Neural cell (in vitro differentiated cells): ENCODE measurements around the gene CST9L. TPM values are rescaled to one million over a fixed set of nuclear protein-coding genes. Genes with fewer than 3 reads are reported as not detected.

Experiments
- H2AFZ ChIP-seq: fragments of 200-600, 300-800 bp; sonication (generic), shearing (Covaris generic); 2 replicates; pipeline ENCODE4 v1.6.0; 2014; ENCODE audit warnings: low read depth, mild to moderate bottlenecking, antibody characterized with exemption, low read length, moderate library complexity
- H3F3A ChIP-seq: fragments of 200-600 bp; shearing (Covaris generic); 2 replicates; pipeline ENCODE4 v1.6.1; 2016; ENCODE audit warnings: mild to moderate bottlenecking, moderate library complexity, mixed read lengths, antibody characterized with exemption, low read length; ENCODE audit not compliant: insufficient read depth, poor library complexity, severe bottlenecking
- H3K27ac ChIP-seq: fragments of 200-600, 300-800 bp; sonication (generic), shearing (Covaris generic); 2 replicates; pipeline ENCODE4 v1.5.1; 2014; ENCODE audit warnings: mild to moderate bottlenecking, low read length, moderate library complexity
- H3K27me3 ChIP-seq: fragments of 300-800, 200-600 bp; sonication (generic), shearing (Covaris generic); 2 replicates; pipeline ENCODE4 v1.6.0; 2014; ENCODE audit warnings: mild to moderate bottlenecking, low read depth, low read length, moderate library complexity; ENCODE audit not compliant: insufficient read depth
- H3K36me3 ChIP-seq: fragments of 300-800, 200-600 bp; sonication (generic), shearing (Covaris generic); 2 replicates; pipeline ENCODE4 v1.5.1; 2014; ENCODE audit warnings: mild to moderate bottlenecking, antibody characterized with exemption, low read length, moderate library complexity; ENCODE audit not compliant: insufficient read depth
- H3K4me2 ChIP-seq: fragments of 300-800, 200-600 bp; sonication (generic), shearing (Covaris generic); 2 replicates; pipeline ENCODE4 v1.6.0; 2014; ENCODE audit warnings: mild to moderate bottlenecking, low read length
- H3K4me3 ChIP-seq: fragments of 300-800, 200-600 bp; sonication (generic), shearing (Covaris generic); 2 replicates; pipeline ENCODE4 v1.5.1; 2014; ENCODE audit warnings: mild to moderate bottlenecking, low read length, moderate library complexity
- H3K79me2 ChIP-seq: fragments of 200-600 bp; shearing (Covaris generic); replicated peaks from 2 replicates; pipeline ENCODE4 v1.6.0; 2014; ENCODE audit warnings: mild to moderate bottlenecking, low read length, moderate library complexity; ENCODE audit not compliant: insufficient read depth
- H3K9ac ChIP-seq: fragments of 300-800, 200-600 bp; sonication (generic), shearing (Covaris generic); 2 replicates; pipeline ENCODE4 v1.6.1; 2016; ENCODE audit warnings: mild to moderate bottlenecking, low read length, mixed read lengths
- H3K9me2 ChIP-seq: fragments of 200-600 bp; shearing (Covaris generic); 2 replicates; pipeline ENCODE4 v1.6.1; 2016; ENCODE audit warnings: mild to moderate bottlenecking, low read length, mixed read lengths; ENCODE audit not compliant: insufficient read depth
- H3K9me3 ChIP-seq: fragments of 200-600, 300-800 bp; sonication (generic), shearing (Covaris generic); 2 replicates; pipeline ENCODE4 v1.6.1; 2016; ENCODE audit warnings: mild to moderate bottlenecking, mixed run types, low read length, moderate library complexity, mixed read lengths
- H4K20me1 ChIP-seq: fragments of 200-600 bp; shearing (Covaris generic); 2 replicates; pipeline ENCODE4 v1.6.1; 2016; ENCODE audit warnings: mild to moderate bottlenecking, mixed run types; ENCODE audit not compliant: insufficient read depth
- CTCF ChIP-seq: fragments of 450-650 bp; IDR thresholded peaks from 2 replicates; pipeline ENCODE4 v1.5.1; 2014; ENCODE audit warnings: antibody characterized with exemption, mild to moderate bottlenecking, moderate library complexity; ENCODE audit not compliant: poor library complexity, severe bottlenecking
- EP300 ChIP-seq: fragments of 450-650 bp; conservative IDR thresholded peaks from 2 replicates; pipeline ENCODE4 v1.6.1; 2014; ENCODE audit warnings: antibody characterized with exemption, mild to moderate bottlenecking, moderate library complexity; ENCODE audit not compliant: poor library complexity, severe bottlenecking
- EZH2 ChIP-seq: fragments of 200-600, 300-800 bp; shearing (Covaris generic), sonication (generic); IDR thresholded peaks from 2 replicates; pipeline ENCODE4 v1.6.1; 2014; ENCODE audit warnings: antibody characterized with exemption, low read length, borderline replicate concordance, mild to moderate bottlenecking; ENCODE audit not compliant: insufficient read depth, poor library complexity, severe bottlenecking
- MXI1 ChIP-seq: fragments of 450-650 bp; conservative IDR thresholded peaks from 2 replicates; pipeline ENCODE4 v1.6.1; 2014; ENCODE audit warnings: antibody characterized with exemption, mild to moderate bottlenecking; ENCODE audit not compliant: poor library complexity, severe bottlenecking
- POLR2AphosphoS5 ChIP-seq: IDR thresholded peaks from 2 replicates; pipeline ENCODE4 v1.6.1; 2012
- RAD21 ChIP-seq: fragments of 450-650 bp; conservative IDR thresholded peaks from 2 replicates; pipeline ENCODE4 v1.6.1; 2014; ENCODE audit warnings: antibody characterized with exemption, mild to moderate bottlenecking, moderate library complexity
- REST ChIP-seq: IDR thresholded peaks from 2 replicates; pipeline ENCODE4 v1.6.1; 2012; ENCODE audit warnings: borderline replicate concordance
- SMC3 ChIP-seq: fragments of 450-650 bp; conservative IDR thresholded peaks from 2 replicates; pipeline ENCODE4 v1.6.1; 2014; ENCODE audit warnings: antibody characterized with exemption, mild to moderate bottlenecking, moderate library complexity; ENCODE audit not compliant: poor library complexity
- TAF1 ChIP-seq: IDR thresholded peaks from 2 replicates; pipeline ENCODE4 v1.6.1; 2012; ENCODE audit warnings: low read depth
- polyA plus RNA-seq: library from polyadenylated mRNA; depleted of rRNA; stranded (reverse); fragments of >200 nt; gene quantifications from 2 replicates; pipeline ENCODE4 v1.2.3, GENCODE V29; 2014

The CST9L gene
- polyA plus RNA-seq, 1 donor from 2014 or later, result not detected

- no peaks in the 10 kb centered on the region for H3K79me2 ChIP-seq
- H2AFZ ChIP-seq, result no peak overlapping the region
- H3F3A ChIP-seq, result no peaks in the 10 kb centered on the region
Measured at GRCh38 chr20:23566199-23566932, 1.9 kb downstream of the CST9L start.

GRCh38 chr20:23565503-23566045, 2.7 kb downstream of the CST9L start:
- Histone ChIP-seq H2AFZ (no peak overlapping the region), H3K79me2 (no peaks in the 10 kb centered on the region), H3K27ac (no peak overlapping the region), H3K4me2 (no peak overlapping the region), H3K9me2 (no peaks in the 10 kb centered on the region), H3K9ac (no peak overlapping the region), H3K4me3 (no peak overlapping the region), H3K9me3 (no peaks in the 10 kb centered on the region), H3F3A (no peaks in the 10 kb centered on the region), H3K36me3 (no peaks in the 10 kb centered on the region), H4K20me1 (no peaks in the 10 kb centered on the region), H3K27me3 (no peaks in the 10 kb centered on the region)
- TF ChIP-seq TAF1, result no peak
- TF ChIP-seq RAD21, result no peak
- TF ChIP-seq EZH2, result no peak
- no peak for TF ChIP-seq CTCF
- TF ChIP-seq POLR2AphosphoS5, result no peak
- no peak for TF ChIP-seq MXI1
- no peak for TF ChIP-seq REST
- no peak for TF ChIP-seq EP300
- TF ChIP-seq SMC3, result no peak

More at GRCh38 chr20:23566199-23566932, 1.9 kb downstream of the CST9L start:
- Histone ChIP-seq H3K9me2 (no peaks in the 10 kb centered on the region), H3K27me3 (no peaks in the 10 kb centered on the region), H3K4me3 (no peak overlapping the region), H3K4me2 (no peak overlapping the region), H3K9me3 (no peaks in the 10 kb centered on the region), H4K20me1 (no peaks in the 10 kb centered on the region), H3K9ac (no peak overlapping the region), H3K36me3 (no peaks in the 10 kb centered on the region), H3K27ac (no peak overlapping the region)
- TF ChIP-seq RAD21 (no peak), SMC3 (no peak), POLR2AphosphoS5 (no peak), EZH2 (no peak), MXI1 (no peak)
